ENCODE results near the gene CHST5. TPM values are rescaled to one million over a fixed set of nuclear protein-coding genes. Genes with fewer than 3 reads are reported as not detected.

Gene CHST5
- total and polyA plus RNA-seq, 9 of the 15 experiments (the other 6 are each of a cell fraction or from before 2014, with no cell fraction given): 0.06 to 0.21 (median 0.14) TPM; not detected in 5

- intact Hi-C loops (cut with micrococcal nuclease): no loop called here
- BruUV-seq (replicated peaks): no TSS peak
- Histone ChIP-seq H3K27me3 (ENCODE audit: control insufficient read depth in 2 of 2, insufficient read depth in 2 of 2, low read length in 2 of 2) (no peaks in the 10 kb centered on the region), H4K20me1 (replicated peaks; ENCODE audit: control insufficient read depth, insufficient read depth, low read length) (peaks cover 9% of the 10 kb centered on the region; the same call in 1 of the 2 replicates), H3K4me1 (replicated peaks in 1 of 2; ENCODE audit: control insufficient read depth in 2 of 2, insufficient read depth in 2 of 2, low read length in 2 of 2) (peaks cover 15 to 20% of the 10 kb centered on the region in 2 experiments; a peak in 3 of 5 replicates), H3K9me1 (ENCODE audit: control insufficient read depth, insufficient read depth, low read length) (no peaks in the 10 kb centered on the region), H3K4me3 (no peak overlapping the region), H2AFZ (ENCODE audit: low read depth, low read length) (no peak overlapping the region), H3K9ac (ENCODE audit: insufficient read depth in 1 of 2, low read depth in 2 of 2, low read length in 2 of 2) (no peak overlapping the region), H3K36me3 (ENCODE audit: control insufficient read depth, insufficient read depth, low read length) (peaks cover 73% of the 10 kb centered on the region; the same call in 2 of the 3 replicates), H3K79me2 (ENCODE audit: control insufficient read depth, insufficient read depth, low read length) (peaks cover 11% of the 10 kb centered on the region; the same call in 1 of the 3 replicates), H3K4me2 (ENCODE audit: insufficient read depth, low read length) (no peak overlapping the region), H3K27ac (ENCODE audit: extremely low read depth, low read depth, low read length) (no peak overlapping the region), H3K9me3 (replicated peaks; ENCODE audit: control insufficient read depth, insufficient read depth, low read depth, low read length) (no peaks in the 10 kb centered on the region)
- FAIRE-seq (peak; percentile 51), DNase-seq (ENCODE audit: extremely low read depth in 1 of 4, low spot score in 3 of 4) (no peak), ATAC-seq (peak; percentile 23; the same call in 2 of the 3 replicates)
- ChIA-PET CTCF (ENCODE audit: low intra/inter-chr PET ratio) (no interaction called here), POLR2A (interaction anchor here (0.9 to 2.4 kb wide), 5 partner anchors 8 to 15 kb away, joined by 3 to 11 read pairs (median 4); partner anchors contain the start of gene GABARAPL2)
- WGBS (ENCODE audit: insufficient coverage, low coverage, missing lambda C conversion rate): 65% methylated on average over 3 of the region's 3 CpGs
- in situ Hi-C loops (cut with MboI): no loop called here
- TF ChIP-seq SRF (CRISPR knock-in tag; IDR thresholded peaks at IDR 0.05) (peak in 1 of 2 experiments; percentile 47; a peak in 1 of 4 replicates), SPI1 (IDR thresholded peaks at IDR 0.05; ENCODE audit: borderline replicate concordance, low read depth, low read length) (peak; percentile 82; the same call in 1 of the 2 replicates), ZMIZ1 (IDR thresholded peaks at IDR 0.05; ENCODE audit: low read depth in 2 of 2, low read length in 2 of 2) (no peak), CTBP1 (IDR thresholded peaks at IDR 0.05; ENCODE audit: borderline replicate concordance) (peak; percentile 64; the same call in 1 of the 2 replicates), FUS (optimal IDR thresholded peaks at IDR 0.05; ENCODE audit: low read depth, low read length) (no peak), BDP1 (IDR thresholded peaks at IDR 0.05; ENCODE audit: insufficient read depth, insufficient read length) (no peak), HEY1 (CRISPR knock-in tag; IDR thresholded peaks at IDR 0.05; ENCODE audit: borderline replicate concordance) (no peak), HOMEZ (CRISPR knock-in tag; IDR thresholded peaks at IDR 0.05) (no peak), ZNF408 (CRISPR knock-in tag; IDR thresholded peaks at IDR 0.05; ENCODE audit: low read depth) (no peak), LARP7 (IDR thresholded peaks at IDR 0.05) (no peak), ZNF311 (CRISPR knock-in tag; IDR thresholded peaks at IDR 0.05) (no peak), SMAD2 (IDR thresholded peaks at IDR 0.05; ENCODE audit: low read depth, low read length) (no peak), DMBX1 (CRISPR knock-in tag; IDR thresholded peaks at IDR 0.05; ENCODE audit: borderline replicate concordance) (no peak)
- TF ChIP-seq, protein P1, sequence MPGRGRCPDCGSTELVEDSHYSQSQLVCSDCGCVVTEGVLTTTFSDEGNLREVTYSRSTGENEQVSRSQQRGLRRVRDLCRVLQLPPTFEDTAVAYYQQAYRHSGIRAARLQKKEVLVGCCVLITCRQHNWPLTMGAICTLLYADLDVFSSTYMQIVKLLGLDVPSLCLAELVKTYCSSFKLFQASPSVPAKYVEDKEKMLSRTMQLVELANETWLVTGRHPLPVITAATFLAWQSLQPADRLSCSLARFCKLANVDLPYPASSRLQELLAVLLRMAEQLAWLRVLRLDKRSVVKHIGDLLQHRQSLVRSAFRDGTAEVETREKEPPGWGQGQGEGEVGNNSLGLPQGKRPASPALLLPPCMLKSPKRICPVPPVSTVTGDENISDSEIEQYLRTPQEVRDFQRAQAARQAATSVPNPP (IDR thresholded peaks at IDR 0.05; ENCODE audit: borderline replicate concordance, insufficient read depth, insufficient read length): no peak
- TF ChIP-seq, protein P2, sequence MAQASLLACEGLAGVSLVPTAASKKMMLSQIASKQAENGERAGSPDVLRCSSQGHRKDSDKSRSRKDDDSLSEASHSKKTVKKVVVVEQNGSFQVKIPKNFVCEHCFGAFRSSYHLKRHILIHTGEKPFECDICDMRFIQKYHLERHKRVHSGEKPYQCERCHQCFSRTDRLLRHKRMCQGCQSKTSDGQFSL (CRISPR knock-in tag; IDR thresholded peaks at IDR 0.05): no peak
- TF ChIP-seq, protein P2 (tag; IDR thresholded peaks at IDR 0.05): no peak
Measured at GRCh38 chr16:75576384-75576811, 40.5 kb upstream of the CHST5 start.

Measured in K562 (cell line).